Neural crest cell (in vitro differentiated cells): Measurements from ENCODE around the gene AKT2. TPM values are rescaled to one million over a fixed set of nuclear protein-coding genes. Genes with fewer than 3 reads are reported as not detected.

Experiments
- DNase-seq: peaks from one replicate; pipeline ENCODE4 v3.0.0; 2021; ENCODE audit warnings: low read depth, mixed read lengths, low spot score
- H3K27ac Mint-ChIP-seq: one replicate; pipeline ENCODE4 v1.8.0; 2021; ENCODE audit warnings: mild to moderate bottlenecking, mixed read lengths; ENCODE audit not compliant: unreplicated experiment
- H3K27me3 Mint-ChIP-seq: 2 replicates; pipeline ENCODE4 v1.8.0; 2021; ENCODE audit warnings: low read depth, mild to moderate bottlenecking, mixed read lengths
- H3K36me3 Mint-ChIP-seq: 2 replicates; pipeline ENCODE4 v1.8.0; 2021; ENCODE audit warnings: low read depth, mild to moderate bottlenecking, mixed read lengths
- H3K4me1 Mint-ChIP-seq: 2 replicates; pipeline ENCODE4 v1.8.0; 2021; ENCODE audit warnings: mixed read lengths
- H3K4me3 Mint-ChIP-seq: one replicate; pipeline ENCODE4 v1.8.0; 2021; ENCODE audit warnings: mild to moderate bottlenecking, mixed read lengths
- H3K9me3 Mint-ChIP-seq: 2 replicates; pipeline ENCODE4 v1.8.0; 2021; ENCODE audit warnings: mixed read lengths
- CTCF ChIP-seq: fragments of 200-600 bp; sonication (generic); conservative IDR thresholded peaks from 2 replicates; pipeline ENCODE4 v1.5.0; 2021; ENCODE audit warnings: antibody characterized with exemption, mild to moderate bottlenecking
- total RNA-seq: library from RNA; stranded (reverse); gene quantifications from 2 replicates; pipeline ENCODE4 v1.2.1, GENCODE V29; 2021

The AKT2 gene
- total RNA-seq, 1 donor from 2014 or later, result 147 TPM

- no peak for TF ChIP-seq CTCF
- H3K36me3 Mint-ChIP-seq, result peaks cover 4% of the 10 kb centered on the region
- H3K4me3 Mint-ChIP-seq, result no peak overlapping the region
- H3K27me3 Mint-ChIP-seq, result peaks cover 41% of the 10 kb centered on the region
- no peaks in the 10 kb centered on the region for H3K4me1 Mint-ChIP-seq
- H3K9me3 Mint-ChIP-seq, result no peaks in the 10 kb centered on the region
- no peak for DNase-seq
- H3K27ac Mint-ChIP-seq, result no peak overlapping the region
These were observed 71.1 kb downstream of the AKT2 start for GRCh38 chr19:40213882-40214570.

GRCh38 chr19:40213251-40213829 lies 71.8 kb downstream of the AKT2 start:
- no peak for TF ChIP-seq CTCF
- Mint-ChIP-seq H3K4me3 (no peak overlapping the region), H3K27ac (no peak overlapping the region), H3K36me3 (peaks cover 4% of the 10 kb centered on the region), H3K27me3 (peaks cover 34% of the 10 kb centered on the region), H3K4me1 (no peaks in the 10 kb centered on the region), H3K9me3 (no peaks in the 10 kb centered on the region)
- DNase-seq, result no peak

GRCh38 chr19:40210889-40211288 lies 74.3 kb downstream of the AKT2 start:
- H3K36me3 Mint-ChIP-seq, result peaks cover 4% of the 10 kb centered on the region
- no peaks in the 10 kb centered on the region for H3K9me3 Mint-ChIP-seq
- H3K4me1 Mint-ChIP-seq, result no peaks in the 10 kb centered on the region
- H3K4me3 Mint-ChIP-seq, result no peak overlapping the region
- no peak for TF ChIP-seq CTCF
- DNase-seq, result no peak
- peaks cover 14% of the 10 kb centered on the region for H3K27me3 Mint-ChIP-seq
- no peak overlapping the region for H3K27ac Mint-ChIP-seq

GRCh38 chr19:40208602-40209001 lies 76.5 kb downstream of the AKT2 start:
- Mint-ChIP-seq H3K4me3 (no peak overlapping the region), H3K4me1 (no peaks in the 10 kb centered on the region), H3K9me3 (no peaks in the 10 kb centered on the region), H3K27ac (no peak overlapping the region), H3K27me3 (peaks cover 2% of the 10 kb centered on the region), H3K36me3 (peaks cover 6% of the 10 kb centered on the region)
- no peak for TF ChIP-seq CTCF
- DNase-seq, result no peak

GRCh38 chr19:40205760-40206159 lies 79.4 kb downstream of the AKT2 start:
- peaks cover 7% of the 10 kb centered on the region for H3K36me3 Mint-ChIP-seq
- no peak overlapping the region for H3K4me3 Mint-ChIP-seq
- H3K27me3 Mint-ChIP-seq, result no peaks in the 10 kb centered on the region
- TF ChIP-seq CTCF, result no peak
- no peaks in the 10 kb centered on the region for H3K4me1 Mint-ChIP-seq
- H3K9me3 Mint-ChIP-seq, result no peaks in the 10 kb centered on the region
- DNase-seq, result no peak
- no peak overlapping the region for H3K27ac Mint-ChIP-seq
